Osteoblast (primary cell): ENCODE data around the gene ACBD7. TPM values are rescaled to one million over a fixed set of nuclear protein-coding genes. Genes with fewer than 3 reads are reported as not detected.

Experiments used
- DNase-seq: peaks from one replicate; pipeline ENCODE4 v3.0.0; 2011; ENCODE audit warnings: low spot score, mixed read lengths; ENCODE audit not compliant: insufficient read length; ENCODE audit errors: missing footprints
- H2AFZ ChIP-seq: 2 replicates; pipeline ENCODE4 v1.6.0; 2011; ENCODE audit warnings: mild to moderate bottlenecking, low read length
- H3K27ac ChIP-seq: 2 replicates; pipeline ENCODE4 v1.5.1; 2011; ENCODE audit warnings: mild to moderate bottlenecking, low read depth, low read length, moderate library complexity
- H3K27me3 ChIP-seq: 2 replicates; pipeline ENCODE4 v1.6.0; 2012; ENCODE audit warnings: mild to moderate bottlenecking, control low read depth, inconsistent platforms, low read length, moderate library complexity; ENCODE audit not compliant: insufficient read depth
- H3K36me3 ChIP-seq: 2 replicates; pipeline ENCODE4 v1.5.1; 2011; ENCODE audit warnings: mild to moderate bottlenecking, low read length, control low read depth, moderate library complexity; ENCODE audit not compliant: insufficient read depth
- H3K4me1 ChIP-seq: 2 replicates; pipeline ENCODE4 v1.5.1; 2011; ENCODE audit warnings: mild to moderate bottlenecking, low read length, control low read depth, moderate library complexity; ENCODE audit not compliant: insufficient read depth
- H3K4me2 ChIP-seq: 2 replicates; pipeline ENCODE4 v1.6.0; 2011; ENCODE audit warnings: mild to moderate bottlenecking, low read length; ENCODE audit not compliant: insufficient read depth
- H3K4me3 ChIP-seq: fragments of 200-600 bp; sonication (generic); 3 replicates; pipeline ENCODE4 v1.5.1; 2012; ENCODE audit warnings: mild to moderate bottlenecking, low read length, inconsistent platforms; ENCODE audit not compliant: insufficient read depth
- H3K79me2 ChIP-seq: 2 replicates; pipeline ENCODE4 v1.6.0; 2012; ENCODE audit warnings: mild to moderate bottlenecking, low read length, control low read depth, inconsistent platforms; ENCODE audit not compliant: insufficient read depth
- H3K9me3 ChIP-seq: 2 replicates; pipeline ENCODE4 v1.5.1; 2011; ENCODE audit warnings: low read depth, low read length, control low read depth
- H4K20me1 ChIP-seq: 2 replicates; pipeline ENCODE4 v1.6.0; 2012; ENCODE audit warnings: mild to moderate bottlenecking, low read length, control low read depth; ENCODE audit not compliant: insufficient read depth
- total RNA-seq: library from RNA; depleted of rRNA; stranded (reverse); fragments of >200 nt; gene quantifications from 2 replicates; pipeline ENCODE4 v1.2.3, GENCODE V29; 2012
- TF ChIP-seq, protein P1 (sequence below): IDR thresholded peaks from 2 replicates; pipeline ENCODE4 v1.5.1; 2011; ENCODE audit warnings: mild to moderate bottlenecking, low read depth, low read length, moderate library complexity; ENCODE audit errors: extremely low read depth

Gene ACBD7
- total RNA-seq, 1 donor, result 0.72 TPM

DNA sequence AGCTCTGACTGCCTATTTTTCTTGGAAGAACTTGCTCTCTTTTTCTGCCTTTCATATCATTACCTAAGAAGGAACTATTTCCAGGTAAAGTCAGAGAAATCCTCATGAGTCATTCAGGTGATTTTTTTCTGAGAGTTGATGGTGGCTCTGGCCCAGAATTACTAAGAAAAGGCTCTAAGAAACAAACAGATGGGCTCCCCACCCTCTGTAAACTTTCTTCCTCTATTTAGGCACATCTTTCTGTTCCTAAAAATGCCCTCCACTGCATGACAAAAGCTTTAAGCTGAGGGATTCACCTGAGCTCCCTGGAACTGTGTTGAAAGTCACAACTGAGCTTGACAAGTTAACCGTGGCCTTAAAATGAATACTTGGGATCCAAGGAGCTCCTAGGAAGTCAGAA, 43.2 kb downstream of the ACBD7 start:
- peaks cover 13% of the 10 kb centered on the region for H3K4me1 ChIP-seq
- no peaks in the 10 kb centered on the region for H3K79me2 ChIP-seq
- no peaks in the 10 kb centered on the region for H3K9me3 ChIP-seq
- H3K27ac ChIP-seq, result no peak overlapping the region
- no peak overlapping the region for H2AFZ ChIP-seq
- H3K4me2 ChIP-seq, result no peak overlapping the region
- H3K4me3 ChIP-seq, result no peak overlapping the region
- DNase-seq, result peak; percentile 8
- no peaks in the 10 kb centered on the region for H4K20me1 ChIP-seq
- no peaks in the 10 kb centered on the region for H3K27me3 ChIP-seq
- H3K36me3 ChIP-seq, result no peaks in the 10 kb centered on the region
- TF ChIP-seq, protein P1, sequence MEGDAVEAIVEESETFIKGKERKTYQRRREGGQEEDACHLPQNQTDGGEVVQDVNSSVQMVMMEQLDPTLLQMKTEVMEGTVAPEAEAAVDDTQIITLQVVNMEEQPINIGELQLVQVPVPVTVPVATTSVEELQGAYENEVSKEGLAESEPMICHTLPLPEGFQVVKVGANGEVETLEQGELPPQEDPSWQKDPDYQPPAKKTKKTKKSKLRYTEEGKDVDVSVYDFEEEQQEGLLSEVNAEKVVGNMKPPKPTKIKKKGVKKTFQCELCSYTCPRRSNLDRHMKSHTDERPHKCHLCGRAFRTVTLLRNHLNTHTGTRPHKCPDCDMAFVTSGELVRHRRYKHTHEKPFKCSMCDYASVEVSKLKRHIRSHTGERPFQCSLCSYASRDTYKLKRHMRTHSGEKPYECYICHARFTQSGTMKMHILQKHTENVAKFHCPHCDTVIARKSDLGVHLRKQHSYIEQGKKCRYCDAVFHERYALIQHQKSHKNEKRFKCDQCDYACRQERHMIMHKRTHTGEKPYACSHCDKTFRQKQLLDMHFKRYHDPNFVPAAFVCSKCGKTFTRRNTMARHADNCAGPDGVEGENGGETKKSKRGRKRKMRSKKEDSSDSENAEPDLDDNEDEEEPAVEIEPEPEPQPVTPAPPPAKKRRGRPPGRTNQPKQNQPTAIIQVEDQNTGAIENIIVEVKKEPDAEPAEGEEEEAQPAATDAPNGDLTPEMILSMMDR, result no peak

DNA sequence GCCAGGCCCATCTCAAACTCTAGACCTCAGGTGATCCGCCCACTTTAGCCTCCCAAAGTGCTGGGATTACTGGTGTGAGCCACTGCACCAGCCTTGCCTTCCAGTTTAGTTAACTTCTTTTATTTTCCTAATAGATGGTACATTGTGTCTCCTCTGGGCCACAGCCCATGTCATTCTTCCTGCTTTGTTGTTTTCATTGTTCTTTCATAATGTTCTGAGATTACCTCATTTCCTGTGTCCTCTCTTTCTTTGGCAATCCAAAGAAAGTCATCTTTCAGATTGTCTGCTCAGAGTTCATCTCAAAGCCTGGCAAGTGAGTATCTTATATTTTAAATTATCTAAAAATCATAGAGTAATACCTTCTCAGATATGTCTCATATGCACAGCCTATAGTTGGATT, 44.9 kb downstream of the ACBD7 start, which contains the start of gene OLAH:
TSS of gene OLAH (plus strand) at position 270 of the 400 bp plus-strand sequence. CDS start 3,346 bp downstream, outside the sequence.
- DNase-seq, result no peak
- H3K79me2 ChIP-seq, result no peaks in the 10 kb centered on the region
- H4K20me1 ChIP-seq, result no peaks in the 10 kb centered on the region
- H3K36me3 ChIP-seq, result no peaks in the 10 kb centered on the region
- no peak within 1 kb of the TSS for H3K4me3 ChIP-seq
- no peak within 1 kb of the TSS for H3K27ac ChIP-seq
- no peak within 1 kb of the TSS for H2AFZ ChIP-seq
- H3K4me1 ChIP-seq, result peaks cover 13% of the 10 kb centered on the region
- TF ChIP-seq, protein P1, result no peak
- H3K4me2 ChIP-seq, result no peak within 1 kb of the TSS
- no peaks in the 10 kb centered on the region for H3K9me3 ChIP-seq
- H3K27me3 ChIP-seq, result no peaks in the 10 kb centered on the region

GRCh38 chr10:15038416-15038815, 50.2 kb downstream of the ACBD7 start:
- H3K9me3 ChIP-seq, result no peaks in the 10 kb centered on the region
- no peak overlapping the region for H2AFZ ChIP-seq
- no peak for DNase-seq
- H3K79me2 ChIP-seq, result no peaks in the 10 kb centered on the region
- no peak overlapping the region for H3K4me2 ChIP-seq
- no peak overlapping the region for H3K27ac ChIP-seq
- peaks cover 6% of the 10 kb centered on the region for H3K4me1 ChIP-seq
- H4K20me1 ChIP-seq, result no peaks in the 10 kb centered on the region
- no peak overlapping the region for H3K4me3 ChIP-seq
- no peaks in the 10 kb centered on the region for H3K27me3 ChIP-seq
- TF ChIP-seq, protein P1, result no peak
- H3K36me3 ChIP-seq, result no peaks in the 10 kb centered on the region

- Histone ChIP-seq H3K4me3 (no peak overlapping the region), H3K27ac (no peak overlapping the region), H2AFZ (no peak overlapping the region), H3K4me2 (no peak overlapping the region), H3K27me3 (no peaks in the 10 kb centered on the region), H3K36me3 (no peaks in the 10 kb centered on the region), H4K20me1 (no peaks in the 10 kb centered on the region), H3K9me3 (no peaks in the 10 kb centered on the region), H3K4me1 (peaks cover 6% of the 10 kb centered on the region), H3K79me2 (no peaks in the 10 kb centered on the region)
- TF ChIP-seq, protein P1, result no peak
- DNase-seq, result no peak
Observed at GRCh38 chr10:15037691-15038090, 50.9 kb downstream of the ACBD7 start.
